Left ventricle myocardium superior (tissue), 1 donor: Measurements from ENCODE around the gene OR7G3. TPM values are rescaled to one million over a fixed set of nuclear protein-coding genes. Genes with fewer than 3 reads are reported as not detected.
A peak's percentile ranks its signal among the peaks of the same experiment; 100 is the strongest.

Experiments
- ATAC-seq: fragments of 200-7000 bp; cut with Tn5 transposase; one replicate; pipeline ENCODE4 v1.9.1; 2020; ENCODE audit warnings: mild to moderate bottlenecking, moderate library complexity
- DNase-seq: peaks from one replicate; pipeline ENCODE4 v3.0.0-alpha.2; 2020
- intact Hi-C: fragments of 100-400 bp; cut with micrococcal nuclease; formaldehyde crosslinking; loops from one replicate; pipeline ENCODE4 v1.11.0; 2022
- long read RNA-seq: library from polyadenylated mRNA; unstranded; transcript quantifications from one replicate; pipeline ENCODE4 v2.0.0, GENCODE V29; 2021
- total RNA-seq: library from RNA; stranded (reverse); fragmentation: NEBNext Ultra II Directional; extraction: Animal tissue kit (Norgen Biotek cat#: 25700); gene quantifications from one replicate; pipeline ENCODE4 v1.2.1, GENCODE V29; 2021
- donor health status: DM: no; HTN: yes; CAD: no; lungs with severe emphysema.

The OR7G3 gene
- total RNA-seq: not detected
- long read RNA-seq: 0 reads

- intact Hi-C loops: no loop called here
- no peak for DNase-seq
- ATAC-seq: no peak
Measured at GRCh38 chr19:9126900-9127405, at the start of gene OR7G3. TSS of gene OR7G3 (minus strand) at chr19:9126950. CDS start at chr19:9126950, 0 bp downstream.

- no peak for ATAC-seq
- intact Hi-C loops: no loop called here
- no peak for DNase-seq
Measured at GRCh38 chr19:9175326-9175725, 48.6 kb upstream of the OR7G3 start.

GRCh38 chr19:9171393-9171991, 44.7 kb upstream of the OR7G3 start:
- intact Hi-C loops: no loop called here
- DNase-seq (no peak), ATAC-seq (no peak)

- DNase-seq (no peak), ATAC-seq (no peak)
- intact Hi-C loops: no loop called here
Measured at GRCh38 chr19:9166846-9167245, 40.1 kb upstream of the OR7G3 start.

- DNase-seq (no peak), ATAC-seq (no peak)
- intact Hi-C loops: no loop called here
Measured at GRCh38 chr19:9165261-9165660, 38.5 kb upstream of the OR7G3 start.

- ATAC-seq (no peak), DNase-seq (no peak)
- intact Hi-C loops: no loop called here
Measured at GRCh38 chr19:9161427-9161826, 34.7 kb upstream of the OR7G3 start.

GRCh38 chr19:9159891-9160290, 33.1 kb upstream of the OR7G3 start:
- DNase-seq (no peak), ATAC-seq (no peak)
- intact Hi-C loops: no loop called here

GRCh38 chr19:9156304-9156703, 29.6 kb upstream of the OR7G3 start:
- intact Hi-C loops: no loop called here
- ATAC-seq (no peak), DNase-seq (no peak)

GRCh38 chr19:9155591-9155990, 28.8 kb upstream of the OR7G3 start:
- no peak for DNase-seq
- no peak for ATAC-seq
- intact Hi-C loops: no loop called here

- DNase-seq (no peak), ATAC-seq (no peak)
- intact Hi-C loops: no loop called here
Measured at GRCh38 chr19:9151367-9151766, 24.6 kb upstream of the OR7G3 start.

- DNase-seq (no peak), ATAC-seq (no peak)
- intact Hi-C loops: no loop called here
Measured at GRCh38 chr19:9150650-9151049, 23.9 kb upstream of the OR7G3 start.

- ATAC-seq: no peak
- DNase-seq: no peak
- intact Hi-C loops: no loop called here
Measured at GRCh38 chr19:9149997-9150396, 23.2 kb upstream of the OR7G3 start.

- ATAC-seq: no peak
- intact Hi-C loops: no loop called here
Measured at GRCh38 chr19:9148697-9149096, 21.9 kb upstream of the OR7G3 start.

GRCh38 chr19:9146882-9147281, 20.1 kb upstream of the OR7G3 start:
- ATAC-seq: peak; percentile 84
- DNase-seq: no peak
- intact Hi-C loops: no loop called here

More at GRCh38 chr19:9148697-9149096, 21.9 kb upstream of the OR7G3 start:
- DNase-seq: no peak

GRCh38 chr19:9144920-9145319, 18.2 kb upstream of the OR7G3 start:
- intact Hi-C loops: no loop called here
- DNase-seq (no peak), ATAC-seq (no peak)

GRCh38 chr19:9140159-9140874, 13.6 kb upstream of the OR7G3 start, which contains the start of gene ZNF317:
TSS of gene ZNF317 (plus strand) at chr19:9140397. CDS start at chr19:9156017, 15,620 bp downstream.
- peak; percentile 94 for DNase-seq
- ATAC-seq: peak; percentile 98
- intact Hi-C loops: no loop called here

GRCh38 chr19:9139609-9140158, 12.9 kb upstream of the OR7G3 start:
- DNase-seq (no peak), ATAC-seq (peak; percentile 6)
- intact Hi-C loops: no loop called here

- DNase-seq (no peak), ATAC-seq (no peak)
- intact Hi-C loops: no loop called here
Measured at GRCh38 chr19:9132422-9132821, 5.7 kb upstream of the OR7G3 start.

GRCh38 chr19:9130965-9131364, 4.2 kb upstream of the OR7G3 start:
- DNase-seq (no peak), ATAC-seq (no peak)
- intact Hi-C loops: no loop called here

GRCh38 chr19:9128171-9128570, 1.4 kb upstream of the OR7G3 start:
- ATAC-seq (no peak), DNase-seq (no peak)
- intact Hi-C loops: no loop called here
